ENCODE data around the gene KIAA1671. TPM values are rescaled to one million over a fixed set of nuclear protein-coding genes. Genes with fewer than 3 reads are reported as not detected.
"Not testable (repeated sequence)": the region's sequence is repeated elsewhere in the genome, so short reads cannot be mapped to it uniquely, and the experiment has no call there.

Gene KIAA1671
- total and polyA plus RNA-seq, 5 donors from 2014 or later, result 0.21 to 3.3 (median 0.65) TPM; not detected in 1

GRCh38 chr22:25233706-25234105 is 281.2 kb downstream of the KIAA1671 start:
- not testable (repeated sequence) for H3K4me3 ChIP-seq (ENCODE audit: low read depth, low read length); H3K4me1 ChIP-seq (ENCODE audit: control insufficient read depth, insufficient read depth, low read length, poor library complexity, severe bottlenecking); ATAC-seq (ENCODE audit: low read depth in 2 of 2); H3K36me3 ChIP-seq (ENCODE audit: control insufficient read depth, insufficient read depth, low read length); H3K4me3 Mint-ChIP-seq; H3K36me3 Mint-ChIP-seq; H3K9me3 Mint-ChIP-seq; H3K27ac ChIP-seq (ENCODE audit: insufficient read depth, low read length, poor library complexity, severe bottlenecking); H3K27me3 ChIP-seq (ENCODE audit: control insufficient read depth, insufficient read depth, low read length); H3K4me1 Mint-ChIP-seq; H3K27ac Mint-ChIP-seq; H3K9me3 ChIP-seq (ENCODE audit: control insufficient read depth in 2 of 2, low read length in 2 of 2); DNase-seq
- peaks cover 19% of the 10 kb centered on the region for H3K27me3 Mint-ChIP-seq

DNA sequence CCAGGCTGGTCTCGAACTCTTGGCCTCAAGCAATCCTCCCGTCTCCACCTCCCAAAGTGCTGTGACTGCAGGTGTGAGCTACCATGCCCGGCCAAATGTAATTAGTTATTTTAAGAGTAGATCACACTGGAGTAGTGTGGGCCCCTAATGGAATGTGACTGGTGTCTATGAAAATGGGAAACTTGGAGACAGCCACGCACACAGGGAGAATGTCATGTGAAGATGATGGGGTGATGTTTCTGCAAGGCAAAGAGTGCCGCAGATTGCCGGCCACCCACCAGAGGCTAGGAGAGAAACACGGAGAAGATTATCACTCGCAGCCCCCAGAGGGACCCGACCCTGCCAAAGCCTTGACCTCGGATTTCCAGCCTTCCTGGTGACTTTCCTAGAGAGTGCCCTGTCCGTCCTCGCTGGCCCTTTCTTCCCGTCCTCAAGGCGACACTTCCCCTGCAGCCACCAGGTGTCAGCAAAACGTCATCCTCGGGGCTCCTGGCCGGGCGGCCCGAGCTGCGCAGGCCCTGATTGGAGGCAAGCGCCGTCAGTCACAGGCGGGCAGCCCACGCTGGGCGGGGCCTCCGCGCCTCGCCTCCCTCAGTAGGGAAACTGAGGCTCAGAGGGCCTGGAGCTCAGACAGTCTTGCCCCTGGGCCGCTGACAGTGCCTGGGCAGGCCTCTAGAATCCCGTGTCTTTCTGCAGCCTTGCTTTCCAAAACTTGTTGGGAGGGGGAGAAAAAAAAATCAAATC is 283.2 kb downstream of the KIAA1671 start:
- Mint-ChIP-seq H3K27me3 (peaks cover 20% of the 10 kb centered on the region), H3K4me3 (no peak overlapping the region), H3K4me1 (no peaks in the 10 kb centered on the region), H3K36me3 (no peaks in the 10 kb centered on the region), H3K9me3 (peaks cover 0 to 2% (median 0%) of the 10 kb centered on the region in 7 donors), H3K27ac (peak overlapping the region in 1 of 3 donors; percentile 49)
- no peak overlapping the region for H3K4me3 ChIP-seq (ENCODE audit: low read depth, low read length)
- H3K36me3 ChIP-seq (ENCODE audit: control insufficient read depth, insufficient read depth, low read length), result no peaks in the 10 kb centered on the region
- H3K27ac ChIP-seq (ENCODE audit: insufficient read depth, low read length, poor library complexity, severe bottlenecking), result no peak overlapping the region
- no peaks in the 10 kb centered on the region for H3K27me3 ChIP-seq (ENCODE audit: control insufficient read depth, insufficient read depth, low read length)
- DNase-seq (peak; percentile 9 to 80 (median 48)), ATAC-seq (ENCODE audit: low read depth in 2 of 2) (peak in 1 of 2 donors; percentile 44)
- no peaks in the 10 kb centered on the region for H3K4me1 ChIP-seq (ENCODE audit: control insufficient read depth, insufficient read depth, low read length, poor library complexity, severe bottlenecking)
- H3K9me3 ChIP-seq (ENCODE audit: control insufficient read depth in 2 of 2, low read length in 2 of 2), result no peaks in the 10 kb centered on the region

DNA sequence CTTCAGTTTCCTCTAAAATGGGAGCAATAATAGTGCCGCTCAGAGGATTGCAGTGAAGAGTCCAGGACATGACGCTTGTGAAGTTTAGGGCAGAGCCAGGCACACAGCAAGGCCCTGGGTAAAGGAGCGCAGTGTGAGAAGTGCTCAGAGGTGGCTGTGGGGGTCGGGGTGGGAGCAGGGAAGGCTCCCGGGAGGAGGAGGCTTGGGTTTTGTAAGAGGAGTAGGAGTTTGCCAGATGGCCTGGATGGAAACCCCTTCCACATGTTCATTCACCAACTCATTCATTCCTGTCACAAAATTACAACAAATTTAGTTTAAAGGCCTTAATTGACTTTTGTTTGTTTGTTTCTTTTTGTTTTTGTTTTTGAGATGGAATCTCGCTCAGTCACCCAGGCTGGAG is 283.9 kb downstream of the KIAA1671 start:
- no peaks in the 10 kb centered on the region for H3K4me1 Mint-ChIP-seq
- no peak for ATAC-seq (ENCODE audit: low read depth in 2 of 2)
- Histone ChIP-seq H3K4me1 (ENCODE audit: control insufficient read depth, insufficient read depth, low read length, poor library complexity, severe bottlenecking) (no peaks in the 10 kb centered on the region), H3K27me3 (ENCODE audit: control insufficient read depth, insufficient read depth, low read length) (no peaks in the 10 kb centered on the region), H3K4me3 (ENCODE audit: low read depth, low read length) (no peak overlapping the region), H3K27ac (ENCODE audit: insufficient read depth, low read length, poor library complexity, severe bottlenecking) (no peak overlapping the region), H3K36me3 (ENCODE audit: control insufficient read depth, insufficient read depth, low read length) (no peaks in the 10 kb centered on the region), H3K9me3 (ENCODE audit: control insufficient read depth in 2 of 2, low read length in 2 of 2) (no peaks in the 10 kb centered on the region)
- H3K36me3 Mint-ChIP-seq, result no peaks in the 10 kb centered on the region
- peak overlapping the region in 1 of 3 donors; percentile 49 for H3K27ac Mint-ChIP-seq
- peaks cover 0 to 2% (median 0%) of the 10 kb centered on the region in 7 donors for H3K9me3 Mint-ChIP-seq
- H3K4me3 Mint-ChIP-seq, result no peak overlapping the region
- peaks cover 23% of the 10 kb centered on the region for H3K27me3 Mint-ChIP-seq
- no peak for DNase-seq

GRCh38 chr22:25237503-25237902 is 285.0 kb downstream of the KIAA1671 start:
- peaks cover 23% of the 10 kb centered on the region for H3K27me3 Mint-ChIP-seq
- H3K27me3 ChIP-seq (ENCODE audit: control insufficient read depth, insufficient read depth, low read length), result no peaks in the 10 kb centered on the region
- H3K4me3 Mint-ChIP-seq, result no peak overlapping the region

GRCh38 chr22:25238058-25238457 is 285.5 kb downstream of the KIAA1671 start:
- not testable (repeated sequence) for H3K36me3 Mint-ChIP-seq; H3K27ac Mint-ChIP-seq; ATAC-seq (ENCODE audit: low read depth in 2 of 2); DNase-seq; H3K27me3 ChIP-seq (ENCODE audit: control insufficient read depth, insufficient read depth, low read length); H3K27ac ChIP-seq (ENCODE audit: insufficient read depth, low read length, poor library complexity, severe bottlenecking); H3K4me3 ChIP-seq (ENCODE audit: low read depth, low read length); H3K9me3 Mint-ChIP-seq; H3K4me1 ChIP-seq (ENCODE audit: control insufficient read depth, insufficient read depth, low read length, poor library complexity, severe bottlenecking); H3K36me3 ChIP-seq (ENCODE audit: control insufficient read depth, insufficient read depth, low read length); H3K4me3 Mint-ChIP-seq; H3K9me3 ChIP-seq (ENCODE audit: control insufficient read depth in 2 of 2, low read length in 2 of 2); H3K4me1 Mint-ChIP-seq
- peaks cover 23% of the 10 kb centered on the region for H3K27me3 Mint-ChIP-seq

More at GRCh38 chr22:25237503-25237902, 285.0 kb downstream of the KIAA1671 start:
- H3K36me3 Mint-ChIP-seq, result no peaks in the 10 kb centered on the region
- H3K9me3 Mint-ChIP-seq, result peaks cover 0 to 2% (median 0%) of the 10 kb centered on the region in 7 donors
- no peaks in the 10 kb centered on the region for H3K9me3 ChIP-seq (ENCODE audit: control insufficient read depth in 2 of 2, low read length in 2 of 2)
- peak overlapping the region in 1 of 3 donors; percentile 56 for H3K27ac Mint-ChIP-seq
- no peak overlapping the region for H3K27ac ChIP-seq (ENCODE audit: insufficient read depth, low read length, poor library complexity, severe bottlenecking)
- H3K4me1 Mint-ChIP-seq, result no peaks in the 10 kb centered on the region
- H3K36me3 ChIP-seq (ENCODE audit: control insufficient read depth, insufficient read depth, low read length), result no peaks in the 10 kb centered on the region
- ATAC-seq (ENCODE audit: low read depth in 2 of 2) (no peak), DNase-seq (no peak)
- H3K4me1 ChIP-seq (ENCODE audit: control insufficient read depth, insufficient read depth, low read length, poor library complexity, severe bottlenecking), result no peaks in the 10 kb centered on the region
- no peak overlapping the region for H3K4me3 ChIP-seq (ENCODE audit: low read depth, low read length)

Other genes with a start within 250 kb of the KIAA1671 start
- not detected for gene PIWIL3, start 178.0 kb upstream of the KIAA1671 start, total RNA-seq
- gene PIWIL3, start 178.0 kb upstream of the KIAA1671 start, polyA plus RNA-seq, result not detected
- gene SGSM1, start 146.5 kb upstream of the KIAA1671 start, total RNA-seq, result 2.9 TPM
- under 1 TPM in 3 of 4 donors, not detected in 1; 0.09 to 0.47 (median 0.40) TPM for gene SGSM1, start 146.5 kb upstream of the KIAA1671 start, polyA plus RNA-seq
- not detected for gene LHFPL7, start 6.0 kb upstream of the KIAA1671 start, total RNA-seq
- gene LHFPL7, start 6.0 kb upstream of the KIAA1671 start, polyA plus RNA-seq, result not detected
- gene CRYBB3, start 247.1 kb downstream of the KIAA1671 start, total RNA-seq, result not detected
- not detected for gene CRYBB3, start 247.1 kb downstream of the KIAA1671 start, polyA plus RNA-seq